Activated naive CD4-positive, alpha-beta T cell (primary cell): Measurements from ENCODE around the gene TPGS1.

Experiments used
- DNase-seq, 4 experiments: peaks; one replicate each; lab custom pipeline; 2025; lab: John Stamatoyannopoulos, UW

TPGS1 gene, protein sequence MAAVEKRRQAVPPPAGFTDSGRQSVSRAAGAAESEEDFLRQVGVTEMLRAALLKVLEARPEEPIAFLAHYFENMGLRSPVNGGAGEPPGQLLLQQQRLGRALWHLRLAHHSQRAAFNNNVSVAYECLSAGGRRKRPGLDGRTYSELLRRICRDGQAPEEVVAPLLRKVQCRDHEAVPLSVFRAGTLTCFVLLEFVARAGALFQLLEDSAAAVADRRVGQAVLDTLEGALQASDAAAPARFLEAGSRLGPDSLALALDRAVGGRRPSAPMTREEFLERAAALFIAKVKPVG

GRCh38 chr19:507286-508203 is at the start of gene TPGS1:
TSS of gene TPGS1 (plus strand) at chr19:507497. CDS start at chr19:507507, 10 bp downstream.
- peak; percentile 82 to 93 (median 88) for DNase-seq

DNA sequence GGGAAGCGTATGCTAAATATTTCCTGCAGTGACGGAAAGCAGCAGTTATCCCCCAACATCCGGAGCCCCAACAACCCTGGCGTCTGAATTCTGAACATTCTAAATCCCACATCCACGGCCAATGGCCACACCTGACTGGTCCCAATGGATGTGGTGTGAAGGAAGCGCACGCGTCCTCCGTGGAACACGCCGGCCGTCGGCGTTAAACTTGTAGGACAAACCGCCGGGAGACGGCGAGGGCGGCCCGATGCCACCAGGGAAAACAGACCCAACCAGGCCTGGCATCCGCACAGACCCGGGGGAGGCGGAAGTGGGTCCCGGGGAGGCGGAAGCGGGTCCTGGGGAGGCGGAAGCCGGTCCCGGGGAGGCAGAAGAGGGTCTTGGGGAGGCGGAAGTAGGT is 49.7 kb upstream of the TPGS1 start:
- DNase-seq = no peak

- DNase-seq = no peak
Measured at GRCh38 chr19:458091-459042, 48.9 kb upstream of the TPGS1 start.

DNA sequence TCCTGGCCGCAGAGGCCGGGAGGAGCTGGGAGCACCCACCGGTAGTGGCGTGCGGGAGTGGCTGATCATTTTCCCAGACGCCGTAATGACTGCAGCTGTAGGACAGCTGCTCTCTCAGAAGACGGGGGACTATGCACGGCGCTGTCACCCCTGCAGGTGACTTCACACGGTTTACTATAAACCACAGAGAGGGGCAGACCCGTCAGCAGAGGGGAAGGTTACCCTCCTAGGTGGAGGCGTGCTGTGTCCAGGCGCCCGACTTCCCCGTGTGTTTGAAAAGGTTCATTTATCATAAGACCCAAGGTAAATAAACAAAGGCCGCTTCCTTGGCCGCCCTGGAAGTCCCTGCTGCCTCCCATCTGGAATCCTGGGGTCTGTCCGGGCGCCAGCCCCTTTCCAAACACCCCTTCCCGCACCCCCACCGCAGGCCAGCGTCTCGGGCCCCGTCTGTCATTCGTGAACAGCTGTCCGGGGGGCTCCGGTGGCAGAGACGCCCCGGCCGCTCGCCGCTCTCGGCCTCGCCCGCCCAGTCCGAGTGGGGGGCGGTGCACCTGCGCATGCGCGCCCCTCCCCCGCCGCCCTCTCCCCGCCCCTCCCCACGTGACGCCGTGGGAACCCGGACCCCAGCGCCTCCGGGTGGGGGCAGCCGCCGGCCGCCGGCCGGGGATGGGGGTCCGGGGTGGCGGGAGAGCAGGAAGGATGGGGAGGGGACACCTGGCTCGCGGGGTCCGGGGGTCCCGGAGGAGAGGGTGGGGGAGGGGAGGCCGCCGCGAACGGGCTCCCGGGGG is 47.4 kb upstream of the TPGS1 start:
- no peak for DNase-seq

DNA sequence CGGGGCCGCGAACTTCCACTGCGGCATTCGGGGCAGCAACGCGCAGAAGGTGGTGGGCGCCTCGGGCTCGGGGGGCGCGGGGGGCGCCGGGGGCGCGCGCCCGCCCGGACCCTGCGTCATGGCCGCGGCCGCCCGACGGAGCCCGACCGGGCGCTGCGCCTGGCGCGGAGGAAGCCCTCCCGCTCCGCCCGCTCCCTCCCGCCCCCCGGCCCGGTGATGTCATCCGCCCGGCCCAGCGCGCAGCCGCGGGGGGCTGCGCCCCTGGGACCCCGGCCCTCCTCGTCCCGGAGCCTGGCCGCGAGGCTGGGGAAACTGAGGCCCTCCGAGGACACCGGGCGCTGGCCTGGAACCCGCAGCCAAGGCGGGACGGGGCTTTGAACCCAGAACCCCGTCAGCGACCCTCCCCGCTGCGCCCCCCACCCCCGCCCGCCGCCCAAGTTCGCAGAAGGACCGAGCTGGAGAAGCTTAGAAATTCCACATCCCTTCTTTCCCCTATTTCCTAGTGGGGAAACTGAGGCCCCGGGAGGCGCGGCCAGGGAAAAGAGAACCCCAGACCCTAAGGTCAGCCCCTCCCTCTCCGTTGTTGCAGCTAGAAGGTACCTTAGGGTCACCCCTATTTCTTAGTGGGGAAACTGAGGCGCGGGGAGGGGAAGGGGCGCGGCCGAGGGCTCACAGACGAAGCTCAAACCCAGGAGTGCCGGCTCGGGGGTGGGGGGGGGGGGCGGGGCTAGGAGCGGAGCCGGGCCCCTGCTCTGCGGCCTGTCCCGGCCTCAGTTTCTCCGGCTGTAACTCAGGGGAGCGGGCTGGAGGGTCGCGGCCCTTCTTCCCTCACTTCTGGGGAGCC is 46.2 kb upstream of the TPGS1 start, which contains the start of gene SHC2:
SHC2 (minus strand) TSS at position 157 of the 844 bp plus-strand sequence; CDS start at position 120, 37 bp downstream.
- DNase-seq = no peak

GRCh38 chr19:461721-462551 is 45.4 kb upstream of the TPGS1 start:
- no peak for DNase-seq

GRCh38 chr19:463483-464207 is 43.7 kb upstream of the TPGS1 start:
- DNase-seq = no peak

DNA sequence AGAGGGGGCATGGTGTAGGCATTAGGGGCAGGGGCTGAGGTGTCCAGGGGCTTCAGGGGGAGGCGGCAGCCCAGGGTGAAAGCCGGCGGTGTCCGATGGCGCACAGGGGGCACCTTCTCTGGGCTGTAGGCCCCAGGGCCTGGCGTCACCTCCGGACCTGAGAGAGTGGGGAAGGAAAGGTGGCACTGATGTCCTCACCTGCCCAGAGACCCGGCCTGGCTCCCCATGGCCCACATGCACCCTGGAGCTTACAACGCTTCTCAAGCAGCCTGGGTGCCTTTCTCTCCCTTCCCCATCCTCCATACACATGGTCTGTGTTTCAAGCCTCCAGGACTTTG is 43.1 kb upstream of the TPGS1 start:
- no peak for DNase-seq

GRCh38 chr19:465056-465816 is 42.1 kb upstream of the TPGS1 start:
- DNase-seq = no peak

DNA sequence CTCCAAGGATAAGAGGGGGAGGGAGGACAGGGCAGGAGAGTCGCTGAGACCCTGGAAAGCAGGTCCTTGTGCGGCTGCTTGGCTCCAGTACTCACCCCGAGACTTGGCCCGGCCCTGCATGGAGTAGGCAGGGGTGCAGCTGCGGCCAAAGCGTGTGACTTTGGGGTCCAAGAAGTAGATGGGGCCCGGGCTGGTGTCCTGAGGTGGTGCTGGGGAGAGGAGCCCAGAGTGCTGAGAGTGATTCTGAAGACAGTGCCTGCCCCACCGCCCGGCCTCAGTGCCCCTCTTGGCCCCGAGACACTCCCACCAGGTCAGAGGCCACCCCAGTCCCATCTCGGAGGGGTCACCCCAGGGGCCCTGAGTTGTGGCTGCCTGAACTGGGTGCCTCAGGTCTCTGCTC is 39.7 kb upstream of the TPGS1 start:
- DNase-seq = no peak

DNA sequence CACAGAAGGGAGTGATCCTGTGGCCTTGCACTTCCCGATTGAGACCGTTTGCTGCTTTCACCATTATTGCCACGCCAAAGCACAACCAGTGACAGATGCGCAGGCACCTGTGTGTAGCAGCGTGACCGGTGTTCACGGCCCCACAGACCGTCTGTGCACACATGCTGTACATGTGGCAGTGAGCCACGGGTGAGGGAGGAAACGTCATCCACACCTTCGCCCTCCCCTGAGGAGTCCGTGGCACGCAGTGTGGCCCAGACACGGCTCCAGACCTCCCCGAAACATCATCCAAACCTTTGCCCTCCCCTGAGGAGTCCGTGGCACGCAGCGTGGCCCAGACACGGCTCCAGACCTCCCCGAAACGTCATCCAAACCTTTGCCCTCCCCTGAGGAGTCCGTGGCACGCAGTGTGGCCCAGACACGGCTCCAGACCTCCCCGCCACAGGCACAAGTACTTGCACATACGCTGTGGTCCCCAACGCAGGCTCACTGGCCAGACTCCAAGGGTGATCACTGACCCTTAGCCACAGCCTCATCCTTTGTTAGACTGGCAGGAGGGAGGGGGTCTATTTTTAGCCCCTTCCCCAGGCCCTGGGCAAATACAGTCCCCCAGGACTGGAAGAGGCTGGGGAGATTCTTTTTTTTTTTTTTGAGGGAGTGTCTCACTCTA is 38.6 kb upstream of the TPGS1 start:
- no peak for DNase-seq

DNA sequence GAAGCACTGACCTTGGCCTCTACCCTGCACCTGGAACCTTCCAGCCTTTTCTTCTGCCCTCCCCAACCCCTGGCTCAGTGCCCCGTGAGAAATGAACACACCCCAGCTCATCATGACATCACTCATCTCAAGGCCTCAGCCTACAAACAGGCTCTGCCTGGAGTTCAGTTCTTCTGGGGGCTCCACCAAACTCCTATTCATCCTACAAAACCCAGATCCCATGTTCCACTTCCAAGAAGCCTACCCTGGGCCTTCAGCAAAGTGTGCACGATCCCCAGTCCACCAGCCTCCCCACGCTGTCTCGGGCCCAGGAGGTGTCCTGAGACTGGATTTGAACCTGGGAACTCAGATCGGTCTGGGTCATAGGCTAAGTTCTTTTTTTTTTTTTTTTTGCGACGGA is 37.5 kb upstream of the TPGS1 start:
- DNase-seq = no peak

GRCh38 chr19:470701-471100 is 36.6 kb upstream of the TPGS1 start:
- no peak for DNase-seq

DNA sequence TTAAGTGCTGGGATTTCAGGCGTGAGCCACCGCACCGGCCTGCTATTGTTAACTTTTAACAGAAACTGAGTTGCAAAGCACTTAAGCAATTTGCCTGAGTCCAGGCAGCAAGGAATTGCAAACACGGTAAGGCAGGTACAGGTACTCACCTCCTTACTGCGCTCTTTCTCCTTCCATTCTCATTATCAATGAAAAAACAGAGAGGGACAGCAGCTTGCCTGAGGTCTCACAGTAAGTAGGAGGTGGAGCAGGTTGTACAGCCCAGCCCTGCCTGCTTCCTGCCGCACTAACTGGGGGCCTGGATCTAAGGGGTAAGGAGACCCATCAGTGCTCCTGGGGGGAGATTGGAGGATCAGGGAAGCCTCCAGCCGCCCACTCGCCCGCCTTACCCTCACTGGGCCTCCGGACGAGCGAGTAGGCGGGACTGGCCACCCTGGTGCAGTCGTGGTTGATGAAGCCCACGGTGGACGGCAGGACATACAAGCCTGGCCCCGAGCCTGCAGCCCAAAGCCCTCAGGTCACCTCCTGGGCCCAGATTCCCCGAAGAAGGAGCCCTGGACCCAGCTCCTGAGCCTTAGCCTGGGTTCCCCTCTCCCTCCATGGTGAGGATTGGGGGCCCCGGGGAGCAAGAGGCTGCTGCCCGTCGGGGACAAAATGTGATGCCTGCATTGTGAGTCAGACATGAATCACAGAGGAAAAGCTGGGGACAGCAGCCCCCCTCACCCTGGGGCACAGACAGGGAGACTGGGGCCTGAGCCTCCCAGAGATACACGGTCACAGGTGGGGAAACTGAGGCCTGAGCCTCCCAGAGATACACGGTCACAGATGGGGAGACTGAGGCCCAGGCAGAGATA is 35.1 kb upstream of the TPGS1 start:
- DNase-seq = no peak

DNA sequence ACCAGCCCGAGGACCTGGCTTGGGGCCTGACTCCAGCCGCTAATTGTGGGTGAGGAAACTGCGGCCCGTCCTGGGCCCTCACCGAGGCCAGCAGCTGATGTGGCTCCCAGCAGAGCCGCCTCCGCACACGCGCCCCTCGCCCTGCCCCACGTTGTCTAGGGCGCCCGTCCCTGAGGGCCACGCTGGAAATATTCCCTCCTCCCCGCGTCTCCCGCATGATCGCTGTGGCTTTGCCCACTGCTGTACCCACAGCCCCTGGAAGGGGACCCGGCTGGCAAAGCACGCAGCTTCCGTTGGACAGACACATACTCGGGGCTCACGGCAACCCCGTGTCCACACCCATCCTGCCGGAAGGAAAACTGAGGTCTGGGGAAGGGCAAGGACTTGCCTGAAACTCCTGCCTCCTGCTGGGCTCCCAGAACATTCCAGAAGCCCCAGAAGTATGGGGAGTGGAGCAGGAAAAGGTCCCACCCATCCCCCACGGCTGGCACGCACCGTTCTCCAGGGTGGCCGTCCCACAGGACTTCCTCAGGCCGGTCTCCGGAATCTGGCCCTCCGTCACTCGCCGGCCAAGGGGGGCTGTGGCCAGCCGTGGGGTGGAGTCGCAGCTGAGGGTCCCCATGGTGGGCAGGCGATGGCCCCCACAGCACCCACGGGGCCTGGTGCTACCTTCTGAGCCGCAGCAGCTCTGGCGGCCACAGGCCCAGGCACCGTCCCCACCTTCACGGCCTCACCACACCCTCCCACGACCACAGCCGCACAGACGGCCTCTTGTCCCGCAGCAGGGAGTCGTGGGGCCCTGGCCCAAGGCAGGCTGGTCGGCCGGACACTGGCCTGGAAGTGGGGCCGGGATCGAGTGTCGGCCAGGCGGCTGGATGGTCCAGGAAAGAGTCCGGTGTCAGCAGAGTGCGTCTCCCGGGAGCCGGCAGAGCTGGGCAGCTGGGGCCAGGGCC is 32.9 kb upstream of the TPGS1 start:
- no peak for DNase-seq
